GM21447 (cell line): Measurements from ENCODE around the gene TCF25.
"Not testable (repeated sequence)": the region's sequence is repeated elsewhere in the genome, so short reads cannot be mapped to it uniquely, and the experiment has no call there.

Source experiments
- ATAC-seq: cut with Tn5 transposase; IDR thresholded peaks from one replicate; pipeline ENCODE4 v1.9.1; 2021; ENCODE audit not compliant: unreplicated experiment

The TCF25 gene

DNA sequence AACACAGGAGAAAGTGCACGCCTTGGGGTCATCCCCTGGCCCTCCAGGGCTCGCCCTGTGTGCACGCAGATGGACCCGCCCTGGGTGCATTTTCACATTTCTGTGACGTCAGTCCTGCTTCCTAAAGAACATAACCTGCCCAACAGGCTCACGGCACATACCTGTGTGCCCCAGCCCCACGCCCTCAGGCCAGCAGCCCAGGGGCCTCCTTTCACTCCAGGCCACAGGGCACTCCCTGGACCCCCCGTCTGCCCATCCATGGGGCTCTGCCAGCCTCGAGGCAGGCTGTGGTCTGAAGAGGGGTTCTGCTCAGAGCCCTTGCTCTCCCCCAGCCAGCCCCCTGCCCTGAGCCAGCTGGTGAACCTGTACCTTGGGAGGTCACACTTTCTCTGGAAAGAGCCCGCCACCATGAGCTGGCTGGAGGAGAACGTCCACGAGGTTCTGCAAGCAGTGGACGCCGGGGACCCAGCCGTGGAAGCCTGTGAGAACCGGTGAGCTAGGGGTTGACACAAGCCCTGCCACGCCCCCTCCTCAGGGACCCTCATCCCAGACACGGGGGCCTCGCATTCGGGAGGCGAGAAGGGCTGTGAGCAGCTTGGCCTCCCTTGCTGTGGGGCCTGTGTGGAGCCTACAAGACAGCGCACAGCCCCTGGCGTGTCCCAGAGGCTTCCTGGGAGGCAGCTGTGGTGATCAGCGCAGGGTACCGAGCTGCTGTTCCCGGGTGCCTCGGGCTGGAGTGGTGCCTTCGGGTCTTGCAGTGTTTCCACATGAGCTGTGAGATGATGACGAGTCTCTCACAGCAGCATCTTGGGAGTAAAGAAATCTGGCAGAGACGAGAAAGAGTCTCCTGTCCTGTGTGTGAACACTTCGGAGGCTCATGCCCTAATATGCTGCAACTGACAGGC is 31.5 kb downstream of the TCF25 start:
- no peak for ATAC-seq

DNA sequence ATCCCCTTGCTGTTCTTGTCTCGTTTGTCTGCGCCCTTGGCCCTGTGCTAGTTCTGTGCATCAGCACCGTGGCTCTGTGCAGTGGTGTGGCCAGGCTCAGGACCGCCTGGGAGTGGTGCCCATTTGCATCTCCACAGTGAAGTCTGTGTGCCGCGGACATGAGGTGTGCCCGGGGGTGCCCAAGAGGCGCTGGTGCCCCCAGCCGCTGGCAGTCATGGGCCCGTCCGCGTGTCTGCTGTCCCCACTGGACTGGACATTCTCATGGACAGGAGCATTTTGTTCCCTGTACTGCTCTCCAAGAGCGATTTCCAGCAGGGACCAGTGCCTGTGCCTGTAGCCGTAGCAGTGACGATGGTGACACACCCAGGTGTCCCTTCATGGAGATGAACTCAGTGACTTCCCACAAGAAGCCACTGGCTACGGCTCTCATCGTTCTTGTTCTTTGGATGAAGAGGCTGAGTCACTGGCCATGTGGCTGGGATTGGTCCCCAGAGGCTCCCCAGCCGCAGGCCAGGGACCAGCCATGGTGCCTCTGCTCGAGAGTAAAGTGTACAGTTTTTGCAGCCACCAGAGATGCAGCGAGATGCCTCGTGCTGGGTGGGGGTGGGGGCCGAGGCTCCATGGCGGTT is 32.2 kb downstream of the TCF25 start:
- no peak for ATAC-seq

DNA sequence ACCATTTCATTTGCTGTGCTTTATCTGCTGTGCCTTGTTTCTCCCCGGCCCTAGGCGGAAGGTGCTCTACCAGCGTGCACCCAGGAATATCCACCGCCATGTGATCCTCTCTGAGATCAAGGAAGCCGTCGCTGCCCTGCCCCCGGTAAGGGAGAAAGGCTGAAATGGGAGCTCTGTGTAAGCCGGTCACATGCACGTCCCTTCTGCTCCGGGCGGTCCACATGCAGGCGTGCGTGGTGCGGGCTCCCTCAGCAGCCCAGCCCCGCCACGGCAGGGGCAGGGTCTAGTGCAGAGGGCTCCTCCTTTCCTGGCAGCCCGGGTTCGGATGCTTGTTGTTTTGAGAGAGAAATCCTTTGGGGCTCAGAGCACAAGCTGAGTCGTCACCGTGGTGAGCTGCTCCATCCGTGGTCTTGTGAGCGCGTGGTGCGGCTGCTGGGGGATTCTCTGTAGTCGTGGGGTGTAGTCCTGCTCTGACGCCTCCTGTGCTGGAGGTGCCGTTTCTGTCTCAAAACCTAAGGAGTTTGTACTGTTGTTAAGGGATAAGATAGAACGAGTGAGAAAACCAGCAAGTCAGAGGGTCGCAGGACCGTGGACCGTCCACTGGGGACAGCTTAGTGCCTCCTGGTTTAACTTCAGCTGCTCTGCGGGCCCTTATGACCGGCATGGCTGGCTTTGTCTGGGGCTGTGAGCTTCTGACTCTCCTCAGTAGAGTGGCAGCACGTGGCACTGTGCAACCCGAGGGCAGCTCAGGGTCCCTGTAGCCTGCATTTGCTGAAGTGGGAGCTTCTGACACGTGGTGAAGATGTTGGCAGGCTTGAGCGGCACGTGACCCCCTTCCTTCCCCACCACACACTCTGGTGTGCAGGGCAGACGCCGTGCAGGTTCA is 33.0 kb downstream of the TCF25 start:
- no peak for ATAC-seq

GRCh38 chr16:89907055-89907814 is 33.8 kb downstream of the TCF25 start:
- ATAC-seq, result no peak

DNA sequence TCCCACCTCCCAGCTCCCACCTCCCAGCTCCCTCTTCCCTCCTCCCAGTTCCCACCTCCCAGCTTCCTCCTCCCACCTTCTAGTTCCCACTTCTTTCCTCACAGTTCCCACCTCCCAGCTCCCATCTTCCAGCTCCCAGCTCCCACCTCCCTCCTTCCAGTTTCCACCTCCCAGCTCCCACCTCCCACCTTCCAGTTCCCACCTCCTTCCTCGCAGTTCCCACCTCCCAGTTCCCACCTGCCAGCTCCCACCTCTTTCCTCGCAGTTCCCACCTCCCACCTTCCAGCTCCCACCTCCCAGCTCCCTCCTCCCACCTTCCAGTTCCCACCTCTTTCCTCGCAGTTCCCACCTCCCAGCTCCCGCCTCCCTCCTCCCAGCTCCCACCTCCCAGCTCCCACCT is 34.8 kb downstream of the TCF25 start:
- ATAC-seq, result no peak

GRCh38 chr16:89909777-89910716 is 36.7 kb downstream of the TCF25 start:
- ATAC-seq, result no peak

- ATAC-seq, result no peak
These were observed 37.4 kb downstream of the TCF25 start for GRCh38 chr16:89910717-89911354.

DNA sequence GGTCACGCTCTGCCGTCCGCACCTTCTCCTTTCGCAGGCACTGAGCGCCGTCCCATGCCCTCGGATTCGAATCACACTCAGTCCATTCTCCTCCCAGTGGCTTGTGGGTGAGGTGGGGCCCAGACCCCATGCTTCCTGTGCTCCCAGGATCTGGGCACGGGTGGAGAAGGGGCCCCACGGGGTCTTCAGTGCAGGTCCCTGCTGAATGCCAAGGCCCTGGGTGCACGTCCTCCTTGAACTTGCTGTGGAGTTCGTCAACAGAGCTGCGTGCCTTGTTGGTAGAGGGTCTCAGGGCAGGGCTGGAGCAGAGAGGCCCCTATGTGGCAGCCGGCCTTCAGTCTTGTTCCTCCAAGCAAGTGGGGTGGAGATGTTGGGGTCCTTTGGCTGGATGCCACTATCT is 38.0 kb downstream of the TCF25 start:
- ATAC-seq, result no peak

- no peak for ATAC-seq
These were observed 38.8 kb downstream of the TCF25 start for GRCh38 chr16:89912143-89912542.

DNA sequence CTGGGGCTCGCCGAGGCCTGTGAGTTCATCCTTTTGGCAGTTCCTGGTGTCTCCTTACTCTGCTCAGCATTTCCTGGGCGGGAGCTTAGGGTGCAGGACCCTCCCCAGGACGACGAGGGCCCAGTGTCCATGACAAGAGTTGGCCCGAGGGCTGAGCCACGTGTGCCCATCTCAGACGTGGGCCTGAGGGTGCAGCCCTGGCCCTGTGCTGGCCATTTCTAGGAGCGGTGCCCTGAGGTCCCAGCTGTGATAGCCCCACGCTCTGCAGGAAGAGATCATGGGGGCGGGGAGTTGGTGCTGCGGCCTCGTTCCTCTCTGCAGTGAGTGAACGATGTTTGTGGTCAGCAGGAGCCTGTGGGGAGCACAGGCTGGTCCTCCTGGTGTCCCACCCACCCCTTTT is 39.2 kb downstream of the TCF25 start:
- ATAC-seq, result no peak

GRCh38 chr16:89913408-89914387 is 40.3 kb downstream of the TCF25 start:
- no peak for ATAC-seq

DNA sequence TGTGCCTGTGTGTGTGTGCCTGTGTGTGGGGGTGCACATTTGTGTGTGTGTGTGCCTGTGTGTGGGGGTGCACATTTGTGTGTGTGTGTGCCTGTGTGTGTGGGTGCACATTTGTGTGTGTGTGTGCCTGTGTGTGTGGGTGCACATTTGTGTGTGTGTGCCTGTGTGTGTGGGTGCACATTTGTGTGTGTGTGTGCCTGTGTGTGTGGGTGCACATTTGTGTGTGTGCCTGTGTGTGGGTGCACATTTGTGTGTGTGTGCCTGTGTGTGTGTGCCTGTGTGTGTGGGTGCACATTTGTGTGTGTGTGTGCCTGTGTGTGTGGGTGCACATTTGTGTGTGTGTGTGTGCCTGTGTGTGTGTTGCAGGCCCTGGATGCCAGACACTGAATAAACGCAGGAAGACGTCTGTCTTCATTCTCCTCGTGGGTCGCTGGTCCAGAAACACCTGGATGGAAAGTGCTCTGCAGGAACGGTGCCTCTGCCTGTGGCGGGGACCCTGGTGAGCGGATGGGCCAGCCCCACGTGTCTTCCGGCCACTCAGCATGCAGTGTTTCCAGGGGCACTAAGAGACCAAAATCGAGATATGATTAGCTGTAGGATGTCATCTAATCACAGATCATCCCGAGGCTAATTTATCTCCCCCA is 41.4 kb downstream of the TCF25 start:
- not testable (repeated sequence) for ATAC-seq

- ATAC-seq, result no peak
These were observed 42.2 kb downstream of the TCF25 start for GRCh38 chr16:89915303-89916232.

GRCh38 chr16:89917773-89918452 is 44.5 kb downstream of the TCF25 start:
- peak; percentile 78 for ATAC-seq

DNA sequence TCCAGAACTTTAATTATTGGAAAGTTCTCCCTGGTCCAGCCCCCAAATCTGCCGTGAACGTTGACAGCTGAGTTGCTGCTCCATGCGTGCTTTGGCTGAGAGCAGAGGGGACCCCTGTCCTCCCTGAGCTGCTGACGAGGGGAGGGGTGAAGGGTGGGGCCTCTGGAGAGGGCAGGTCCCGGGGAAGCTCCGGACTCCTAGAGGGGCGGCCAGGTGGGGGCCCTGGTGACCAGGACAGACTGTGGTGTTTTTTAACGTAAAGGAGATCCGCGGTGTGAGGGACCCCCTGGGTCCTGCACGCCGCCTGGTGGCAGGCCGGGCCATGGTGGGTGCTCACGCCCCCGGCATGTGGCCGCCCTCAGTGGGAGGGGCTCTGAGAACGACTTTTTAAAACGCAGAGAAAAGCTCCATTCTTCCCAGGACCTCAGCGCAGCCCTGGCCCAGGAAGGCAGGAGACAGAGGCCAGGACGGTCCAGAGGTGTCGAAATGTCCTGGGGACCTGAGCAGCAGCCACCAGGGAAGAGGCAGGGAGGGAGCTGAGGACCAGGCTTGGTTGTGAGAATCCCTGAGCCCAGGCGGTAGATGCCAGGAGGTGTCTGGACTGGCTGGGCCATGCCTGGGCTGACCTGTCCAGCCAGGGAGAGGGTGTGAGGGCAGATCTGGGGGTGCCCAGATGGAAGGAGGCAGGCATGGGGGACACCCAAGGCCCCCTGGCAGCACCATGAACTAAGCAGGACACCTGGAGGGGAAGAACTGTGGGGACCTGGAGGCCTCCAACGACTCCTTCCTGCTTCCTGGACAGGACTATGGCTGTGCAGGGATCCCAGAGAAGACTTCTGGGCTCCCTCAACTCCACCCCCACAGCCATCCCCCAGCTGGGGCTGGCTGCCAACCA is 45.3 kb downstream of the TCF25 start, which contains the start of gene MC1R:
TSS of gene MC1R (plus strand) at position 410 of the 895 bp plus-strand sequence. CDS start at position 807, 397 bp downstream.
- ATAC-seq, result peak; percentile 16
